Muscle of arm (tissue), 12 donors: ENCODE data around the gene ZNF189. TPM values are rescaled to one million over a fixed set of nuclear protein-coding genes. Genes with fewer than 3 reads are reported as not detected.
"Not testable (repeated sequence)": the region's sequence is repeated elsewhere in the genome, so short reads cannot be mapped to it uniquely, and the experiment has no call there.

Source experiments
- DNase-seq: peaks from one replicate; pipeline ENCODE4 v3.0.0-alpha.2; 2013
- polyA plus RNA-seq, 12 donors: library from polyadenylated mRNA; unstranded; fragments of 120-200 nt; gene quantifications; one replicate each; pipeline ENCODE4 v1.2.1, GENCODE V29; 2013; ENCODE audit not compliant: insufficient read length in 12 of 12

Gene ZNF189
- polyA plus RNA-seq, 12 donors: 16.5 to 25.1 (median 21.7) TPM; not detected in 1

- DNase-seq: no peak
Observed at GRCh38 chr9:101375546-101375945, 23.1 kb upstream of the ZNF189 start.

- no peak for DNase-seq
Observed at GRCh38 chr9:101376111-101376848, 22.4 kb upstream of the ZNF189 start.

GRCh38 chr9:101380295-101380694, 18.4 kb upstream of the ZNF189 start:
- no peak for DNase-seq

- no peak for DNase-seq
Observed at GRCh38 chr9:101381118-101381517, 17.5 kb upstream of the ZNF189 start.

GRCh38 chr9:101381833-101382342, 16.8 kb upstream of the ZNF189 start:
- no peak for DNase-seq

GRCh38 chr9:101383361-101383760, 15.3 kb upstream of the ZNF189 start:
- no peak for DNase-seq

- DNase-seq: not testable (repeated sequence)
Observed at GRCh38 chr9:101384873-101385536, 13.6 kb upstream of the ZNF189 start, which contains the start of gene BAAT. BAAT (minus strand) TSS chr9:101385006; CDS start chr9:101371404, 13,602 bp downstream.

GRCh38 chr9:101387871-101388506, 10.7 kb upstream of the ZNF189 start:
- DNase-seq: no peak

- no peak for DNase-seq
Observed at GRCh38 chr9:101388507-101388993, 10.1 kb upstream of the ZNF189 start.

GRCh38 chr9:101393135-101393534, 5.5 kb upstream of the ZNF189 start:
- DNase-seq: no peak

GRCh38 chr9:101394687-101395086, 4.0 kb upstream of the ZNF189 start:
- DNase-seq: no peak

- DNase-seq: no peak
Observed at GRCh38 chr9:101397746-101398067, 944 bp upstream of the ZNF189 start.

GRCh38 chr9:101398930-101399642, 435 bp downstream of the ZNF189 start:
- peak; percentile 22 for DNase-seq

- no peak for DNase-seq
Observed at GRCh38 chr9:101399643-101399970, 956 bp downstream of the ZNF189 start.

GRCh38 chr9:101400120-101400519, 1.5 kb downstream of the ZNF189 start:
- no peak for DNase-seq

GRCh38 chr9:101403516-101404285, 5.0 kb downstream of the ZNF189 start:
- DNase-seq: no peak

- no peak for DNase-seq
Observed at GRCh38 chr9:101408374-101409078, 9.9 kb downstream of the ZNF189 start.

- no peak for DNase-seq
Observed at GRCh38 chr9:101409079-101409477, 10.4 kb downstream of the ZNF189 start.

GRCh38 chr9:101414839-101415238, 16.2 kb downstream of the ZNF189 start:
- no peak for DNase-seq

- no peak for DNase-seq
Observed at GRCh38 chr9:101415578-101415977, 16.9 kb downstream of the ZNF189 start.

- DNase-seq: no peak
Observed at GRCh38 chr9:101417389-101417788, 18.7 kb downstream of the ZNF189 start.
